Fibroblast of lung (primary cell): Measurements from ENCODE around the gene DDB1.

Experiments
- EZH2 ChIP-seq: IDR thresholded peaks from 2 replicates; pipeline ENCODE4 v1.5.1; 2012; ENCODE audit warnings: low read length, control low read depth, mild to moderate bottlenecking; ENCODE audit errors: missing control alignments
- TF ChIP-seq, protein P1 (sequence below), 2 donors: IDR thresholded peaks in 1 of 2; conservative IDR thresholded peaks in 1 of 2; 1 replicate in 1 of 2; 2 replicates in 1 of 2; pipeline ENCODE4 v1.5.1; 2011 to 2012; ENCODE audit warnings: low read length in 2 of 2, control low read depth in 1 of 2, inconsistent platforms in 1 of 2, low read depth in 1 of 2, mild to moderate bottlenecking in 1 of 2

DNA sequence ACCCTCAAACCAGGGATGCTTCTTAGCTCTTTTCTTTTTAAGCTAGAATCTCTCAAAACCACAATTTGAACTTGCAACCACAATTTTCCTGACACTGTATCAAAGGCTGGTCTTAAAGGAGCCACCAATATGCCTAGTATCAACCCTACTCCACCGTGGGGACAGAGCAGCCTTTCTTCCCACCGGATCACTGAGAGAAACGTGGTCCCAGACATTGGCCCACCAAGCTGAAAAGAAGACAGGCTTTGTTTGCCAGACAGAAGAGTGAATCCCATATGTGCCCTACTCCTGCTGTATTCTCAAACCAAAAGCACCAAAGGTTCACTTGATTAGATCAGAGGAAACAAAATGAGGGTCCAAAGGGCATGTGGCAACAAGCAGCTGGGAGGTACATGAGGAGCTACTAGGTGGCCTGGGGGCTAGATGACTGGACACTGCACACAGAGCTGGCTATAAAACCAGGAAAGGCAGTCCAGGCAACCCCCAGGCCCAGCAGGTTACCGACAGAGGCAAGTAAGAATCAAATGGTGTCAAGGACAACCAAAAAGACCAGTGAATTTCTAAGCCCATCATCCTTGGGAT, 34.2 kb downstream of the DDB1 start:
- TF ChIP-seq, protein P1, sequence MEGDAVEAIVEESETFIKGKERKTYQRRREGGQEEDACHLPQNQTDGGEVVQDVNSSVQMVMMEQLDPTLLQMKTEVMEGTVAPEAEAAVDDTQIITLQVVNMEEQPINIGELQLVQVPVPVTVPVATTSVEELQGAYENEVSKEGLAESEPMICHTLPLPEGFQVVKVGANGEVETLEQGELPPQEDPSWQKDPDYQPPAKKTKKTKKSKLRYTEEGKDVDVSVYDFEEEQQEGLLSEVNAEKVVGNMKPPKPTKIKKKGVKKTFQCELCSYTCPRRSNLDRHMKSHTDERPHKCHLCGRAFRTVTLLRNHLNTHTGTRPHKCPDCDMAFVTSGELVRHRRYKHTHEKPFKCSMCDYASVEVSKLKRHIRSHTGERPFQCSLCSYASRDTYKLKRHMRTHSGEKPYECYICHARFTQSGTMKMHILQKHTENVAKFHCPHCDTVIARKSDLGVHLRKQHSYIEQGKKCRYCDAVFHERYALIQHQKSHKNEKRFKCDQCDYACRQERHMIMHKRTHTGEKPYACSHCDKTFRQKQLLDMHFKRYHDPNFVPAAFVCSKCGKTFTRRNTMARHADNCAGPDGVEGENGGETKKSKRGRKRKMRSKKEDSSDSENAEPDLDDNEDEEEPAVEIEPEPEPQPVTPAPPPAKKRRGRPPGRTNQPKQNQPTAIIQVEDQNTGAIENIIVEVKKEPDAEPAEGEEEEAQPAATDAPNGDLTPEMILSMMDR (conservative IDR thresholded peaks at IDR 0.05 in 1 of 2, IDR thresholded peaks at IDR 0.05 in 1 of 2; ENCODE audit: low read depth in 1 of 2, low read length in 2 of 2), result no peak
- no peak for TF ChIP-seq EZH2
